GM23338 (cell line): Measurements from ENCODE around the gene RAD23A. TPM values are rescaled to one million over a fixed set of nuclear protein-coding genes. Genes with fewer than 3 reads are reported as not detected.

ENCODE experiments used
- ATAC-seq: fragments of 200-7000 bp; cut with Tn5 transposase; 3 replicates; pipeline ENCODE4 v1.9.1; 2020
- DNase-seq: peaks from one replicate; pipeline ENCODE4 v3.0.0-alpha.2; 2015; ENCODE audit warnings: low spot score
- H2AFZ ChIP-seq: fragments of 200-600 bp; sonication (generic); 2 replicates; pipeline ENCODE4 v1.8.0; 2016; ENCODE audit warnings: antibody characterized with exemption, mild to moderate bottlenecking, moderate library complexity
- H3F3A ChIP-seq: fragments of 200-600 bp; sonication (generic); replicated peaks from 2 replicates; pipeline ENCODE4 v1.8.0; 2017; ENCODE audit warnings: antibody characterized with exemption, mixed run types, low read depth
- H3K27ac ChIP-seq: fragments of 200-600 bp; sonication (generic); 2 replicates; pipeline ENCODE4 v1.6.1; 2016; ENCODE audit warnings: low read depth
- H3K27me3 ChIP-seq: fragments of 200-600 bp; sonication (generic); 2 replicates; pipeline ENCODE4 v1.8.0; 2016; ENCODE audit warnings: mild to moderate bottlenecking, mixed run types, moderate library complexity; ENCODE audit not compliant: insufficient read depth
- H3K36me3 ChIP-seq: fragments of 200-600 bp; sonication (generic); 2 replicates; pipeline ENCODE4 v1.8.0; 2016; ENCODE audit warnings: mild to moderate bottlenecking; ENCODE audit not compliant: insufficient read depth
- H3K4me1 ChIP-seq: fragments of 200-600 bp; sonication (generic); 2 replicates; pipeline ENCODE4 v1.8.0; 2016; ENCODE audit warnings: mild to moderate bottlenecking, moderate library complexity; ENCODE audit not compliant: insufficient read depth
- H3K4me2 ChIP-seq: fragments of 200-600 bp; sonication (generic); 2 replicates; pipeline ENCODE4 v1.7.1; 2017; ENCODE audit warnings: mixed run types
- H3K4me3 ChIP-seq: fragments of 200-600 bp; sonication (generic); 2 replicates; pipeline ENCODE4 v1.6.1; 2016; ENCODE audit warnings: mixed run types
- H3K79me2 ChIP-seq: fragments of 200-600 bp; sonication (generic); replicated peaks from 2 replicates; pipeline ENCODE4 v1.8.0; 2017; ENCODE audit warnings: mild to moderate bottlenecking; ENCODE audit not compliant: insufficient read depth
- H3K9me2 ChIP-seq: fragments of 200-600 bp; sonication (generic); 2 replicates; pipeline ENCODE4 v1.8.0; 2017; ENCODE audit not compliant: insufficient read depth
- H4K20me1 ChIP-seq: fragments of 200-600 bp; sonication (generic); replicated peaks from 2 replicates; pipeline ENCODE4 v1.8.0; 2017; ENCODE audit warnings: mild to moderate bottlenecking; ENCODE audit not compliant: insufficient read depth
- H3K27ac Mint-ChIP-seq: 2 replicates; pipeline ENCODE4 v1.8.0; 2020; ENCODE audit warnings: inconsistent platforms, mild to moderate bottlenecking, moderate library complexity, mixed read lengths
- H3K27me3 Mint-ChIP-seq: 3 replicates; pipeline ENCODE4 v1.8.0; 2022; ENCODE audit warnings: low read depth, mild to moderate bottlenecking, moderate library complexity, mixed read lengths, inconsistent platforms; ENCODE audit not compliant: insufficient read depth, poor library complexity
- H3K36me3 Mint-ChIP-seq: 3 replicates; pipeline ENCODE4 v1.8.0; 2021; ENCODE audit warnings: low read depth, mild to moderate bottlenecking, inconsistent platforms, moderate library complexity, mixed read lengths
- H3K4me1 Mint-ChIP-seq: 3 replicates; pipeline ENCODE4 v1.8.0; 2020; ENCODE audit warnings: mild to moderate bottlenecking, inconsistent platforms, mixed read lengths
- H3K4me3 Mint-ChIP-seq: 3 replicates; pipeline ENCODE4 v1.8.0; 2021; ENCODE audit warnings: moderate library complexity, mild to moderate bottlenecking, inconsistent platforms, mixed read lengths
- H3K9me3 Mint-ChIP-seq: 3 replicates; pipeline ENCODE4 v1.8.0; 2020; ENCODE audit warnings: moderate library complexity, mild to moderate bottlenecking, inconsistent platforms, mixed read lengths
- CREB1 ChIP-seq: fragments of 250-450 bp; sonication (Bioruptor Pico); IDR thresholded peaks from 2 replicates; pipeline ENCODE4 v1.5.0; 2020; ENCODE audit warnings: low read depth, mild to moderate bottlenecking, moderate library complexity
- EZH2 ChIP-seq: fragments of 200-600 bp; sonication (generic); IDR thresholded peaks from one replicate; pipeline ENCODE4 v1.8.0; 2017; ENCODE audit warnings: antibody characterized with exemption, mild to moderate bottlenecking, low read depth; ENCODE audit not compliant: unreplicated experiment
- EZH2phosphoT487 ChIP-seq: fragments of 200-600 bp; sonication (generic); IDR thresholded peaks from one replicate; pipeline ENCODE4 v1.8.1; 2018; ENCODE audit warnings: antibody characterized with exemption; ENCODE audit not compliant: unreplicated experiment
- JUNB ChIP-seq: IDR thresholded peaks from one replicate; pipeline ENCODE4 v1.6.1; 2016; ENCODE audit warnings: antibody characterized with exemption; ENCODE audit not compliant: unreplicated experiment
- NANOG ChIP-seq: IDR thresholded peaks from 2 replicates; pipeline ENCODE4 v1.6.1; 2016; ENCODE audit warnings: antibody characterized with exemption, borderline replicate concordance
- POLR2AphosphoS5 ChIP-seq: IDR thresholded peaks from 2 replicates; pipeline ENCODE4 v1.6.1; 2016; ENCODE audit warnings: antibody characterized with exemption, low read depth
- STAT1 ChIP-seq: IDR thresholded peaks from one replicate; pipeline ENCODE4 v1.6.1; 2016; ENCODE audit warnings: antibody characterized with exemption; ENCODE audit not compliant: unreplicated experiment
- ZNF114 ChIP-seq: fragments of 250-450 bp; sonication (Bioruptor Pico); IDR thresholded peaks from 2 replicates; pipeline ENCODE4 v1.5.0; 2020; ENCODE audit warnings: mild to moderate bottlenecking, moderate library complexity
- ZNF331 ChIP-seq: fragments of 250-450 bp; sonication (Bioruptor Pico); IDR thresholded peaks from 2 replicates; pipeline ENCODE4 v1.5.0; 2020; ENCODE audit warnings: low read depth, mild to moderate bottlenecking, moderate library complexity
- polyA plus RNA-seq: library from polyadenylated mRNA; unstranded; fragments of >200 nt; fragmentation: Nextera tagmentation; extraction: Ambion mirVana; gene quantifications from 2 replicates; pipeline ENCODE4 v1.2.1, GENCODE V29; 2016
- total RNA-seq: library from RNA; depleted of rRNA; stranded (reverse); fragments of >200 nt; shearing (Covaris generic); gene quantifications from 2 replicates; pipeline ENCODE4 v1.2.3, GENCODE V29; 2014
- TF ChIP-seq, protein P1 (sequence below): IDR thresholded peaks from one replicate; pipeline ENCODE4 v1.6.1; 2018; ENCODE audit warnings: antibody characterized with exemption; ENCODE audit not compliant: unreplicated experiment
- TF ChIP-seq, protein P2 (sequence below): fragments of 250-450 bp; sonication (Bioruptor Pico); IDR thresholded peaks from 2 replicates; pipeline ENCODE4 v1.5.0; 2020; ENCODE audit warnings: mild to moderate bottlenecking, moderate library complexity
- TF ChIP-seq, protein P3 (sequence below): IDR thresholded peaks from 2 replicates; pipeline ENCODE4 v1.6.1; 2016; ENCODE audit warnings: antibody characterized with exemption
- TF ChIP-seq, protein P4 (sequence below), 2 experiments: fragments of 200-600 bp in 1 of 2; sonication (generic) in 1 of 2; conservative IDR thresholded peaks; 2 replicates each; pipeline versions ENCODE4 v1.5.1 to v1.6.1; 2016 to 2017; ENCODE audit warnings: antibody characterized with exemption in 2 of 2, low read depth in 2 of 2, mild to moderate bottlenecking in 2 of 2, moderate library complexity in 1 of 2

Gene RAD23A
- total and polyA plus RNA-seq, 2 experiments from 2014 or later, result 69.7 to 127 TPM

DNA sequence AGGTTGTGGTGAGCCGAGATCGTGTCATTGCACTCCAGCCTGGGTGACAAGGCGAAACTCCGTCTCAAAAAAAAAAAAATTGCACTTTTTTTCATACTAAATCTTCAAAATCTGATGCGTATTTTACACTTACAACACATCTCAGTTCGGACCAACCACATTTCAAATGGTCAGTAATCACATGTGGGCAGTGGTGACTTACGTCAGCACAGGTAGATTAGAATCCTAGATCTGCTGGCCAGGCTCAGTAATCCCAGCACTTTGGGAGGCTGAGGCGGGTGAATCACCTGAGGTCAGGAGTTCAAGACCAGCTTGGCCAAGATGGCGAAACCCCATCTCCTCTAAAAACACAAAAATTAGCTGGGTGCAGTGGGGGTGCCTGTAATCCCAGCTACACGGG, 10.6 kb upstream of the RAD23A start:
- Histone ChIP-seq H3K27ac (no peak overlapping the region), H2AFZ (no peak overlapping the region), H3K4me3 (no peak overlapping the region), H3F3A (peaks cover 27% of the 10 kb centered on the region), H3K9me2 (no peaks in the 10 kb centered on the region), H4K20me1 (peaks cover 14% of the 10 kb centered on the region), H3K27me3 (no peaks in the 10 kb centered on the region), H3K79me2 (peaks cover 43% of the 10 kb centered on the region), H3K36me3 (peaks cover 13% of the 10 kb centered on the region), H3K4me1 (peaks cover 23% of the 10 kb centered on the region), H3K4me2 (no peak overlapping the region)
- no peaks in the 10 kb centered on the region for H3K9me3 Mint-ChIP-seq
- peaks cover 10% of the 10 kb centered on the region for H3K27me3 Mint-ChIP-seq
- DNase-seq, result no peak
- no peak overlapping the region for H3K4me3 Mint-ChIP-seq
- TF ChIP-seq EZH2phosphoT487, result no peak
- TF ChIP-seq, protein P1, sequence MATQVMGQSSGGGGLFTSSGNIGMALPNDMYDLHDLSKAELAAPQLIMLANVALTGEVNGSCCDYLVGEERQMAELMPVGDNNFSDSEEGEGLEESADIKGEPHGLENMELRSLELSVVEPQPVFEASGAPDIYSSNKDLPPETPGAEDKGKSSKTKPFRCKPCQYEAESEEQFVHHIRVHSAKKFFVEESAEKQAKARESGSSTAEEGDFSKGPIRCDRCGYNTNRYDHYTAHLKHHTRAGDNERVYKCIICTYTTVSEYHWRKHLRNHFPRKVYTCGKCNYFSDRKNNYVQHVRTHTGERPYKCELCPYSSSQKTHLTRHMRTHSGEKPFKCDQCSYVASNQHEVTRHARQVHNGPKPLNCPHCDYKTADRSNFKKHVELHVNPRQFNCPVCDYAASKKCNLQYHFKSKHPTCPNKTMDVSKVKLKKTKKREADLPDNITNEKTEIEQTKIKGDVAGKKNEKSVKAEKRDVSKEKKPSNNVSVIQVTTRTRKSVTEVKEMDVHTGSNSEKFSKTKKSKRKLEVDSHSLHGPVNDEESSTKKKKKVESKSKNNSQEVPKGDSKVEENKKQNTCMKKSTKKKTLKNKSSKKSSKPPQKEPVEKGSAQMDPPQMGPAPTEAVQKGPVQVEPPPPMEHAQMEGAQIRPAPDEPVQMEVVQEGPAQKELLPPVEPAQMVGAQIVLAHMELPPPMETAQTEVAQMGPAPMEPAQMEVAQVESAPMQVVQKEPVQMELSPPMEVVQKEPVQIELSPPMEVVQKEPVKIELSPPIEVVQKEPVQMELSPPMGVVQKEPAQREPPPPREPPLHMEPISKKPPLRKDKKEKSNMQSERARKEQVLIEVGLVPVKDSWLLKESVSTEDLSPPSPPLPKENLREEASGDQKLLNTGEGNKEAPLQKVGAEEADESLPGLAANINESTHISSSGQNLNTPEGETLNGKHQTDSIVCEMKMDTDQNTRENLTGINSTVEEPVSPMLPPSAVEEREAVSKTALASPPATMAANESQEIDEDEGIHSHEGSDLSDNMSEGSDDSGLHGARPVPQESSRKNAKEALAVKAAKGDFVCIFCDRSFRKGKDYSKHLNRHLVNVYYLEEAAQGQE, result no peak
- TF ChIP-seq POLR2AphosphoS5, result no peak
- TF ChIP-seq, protein P2, sequence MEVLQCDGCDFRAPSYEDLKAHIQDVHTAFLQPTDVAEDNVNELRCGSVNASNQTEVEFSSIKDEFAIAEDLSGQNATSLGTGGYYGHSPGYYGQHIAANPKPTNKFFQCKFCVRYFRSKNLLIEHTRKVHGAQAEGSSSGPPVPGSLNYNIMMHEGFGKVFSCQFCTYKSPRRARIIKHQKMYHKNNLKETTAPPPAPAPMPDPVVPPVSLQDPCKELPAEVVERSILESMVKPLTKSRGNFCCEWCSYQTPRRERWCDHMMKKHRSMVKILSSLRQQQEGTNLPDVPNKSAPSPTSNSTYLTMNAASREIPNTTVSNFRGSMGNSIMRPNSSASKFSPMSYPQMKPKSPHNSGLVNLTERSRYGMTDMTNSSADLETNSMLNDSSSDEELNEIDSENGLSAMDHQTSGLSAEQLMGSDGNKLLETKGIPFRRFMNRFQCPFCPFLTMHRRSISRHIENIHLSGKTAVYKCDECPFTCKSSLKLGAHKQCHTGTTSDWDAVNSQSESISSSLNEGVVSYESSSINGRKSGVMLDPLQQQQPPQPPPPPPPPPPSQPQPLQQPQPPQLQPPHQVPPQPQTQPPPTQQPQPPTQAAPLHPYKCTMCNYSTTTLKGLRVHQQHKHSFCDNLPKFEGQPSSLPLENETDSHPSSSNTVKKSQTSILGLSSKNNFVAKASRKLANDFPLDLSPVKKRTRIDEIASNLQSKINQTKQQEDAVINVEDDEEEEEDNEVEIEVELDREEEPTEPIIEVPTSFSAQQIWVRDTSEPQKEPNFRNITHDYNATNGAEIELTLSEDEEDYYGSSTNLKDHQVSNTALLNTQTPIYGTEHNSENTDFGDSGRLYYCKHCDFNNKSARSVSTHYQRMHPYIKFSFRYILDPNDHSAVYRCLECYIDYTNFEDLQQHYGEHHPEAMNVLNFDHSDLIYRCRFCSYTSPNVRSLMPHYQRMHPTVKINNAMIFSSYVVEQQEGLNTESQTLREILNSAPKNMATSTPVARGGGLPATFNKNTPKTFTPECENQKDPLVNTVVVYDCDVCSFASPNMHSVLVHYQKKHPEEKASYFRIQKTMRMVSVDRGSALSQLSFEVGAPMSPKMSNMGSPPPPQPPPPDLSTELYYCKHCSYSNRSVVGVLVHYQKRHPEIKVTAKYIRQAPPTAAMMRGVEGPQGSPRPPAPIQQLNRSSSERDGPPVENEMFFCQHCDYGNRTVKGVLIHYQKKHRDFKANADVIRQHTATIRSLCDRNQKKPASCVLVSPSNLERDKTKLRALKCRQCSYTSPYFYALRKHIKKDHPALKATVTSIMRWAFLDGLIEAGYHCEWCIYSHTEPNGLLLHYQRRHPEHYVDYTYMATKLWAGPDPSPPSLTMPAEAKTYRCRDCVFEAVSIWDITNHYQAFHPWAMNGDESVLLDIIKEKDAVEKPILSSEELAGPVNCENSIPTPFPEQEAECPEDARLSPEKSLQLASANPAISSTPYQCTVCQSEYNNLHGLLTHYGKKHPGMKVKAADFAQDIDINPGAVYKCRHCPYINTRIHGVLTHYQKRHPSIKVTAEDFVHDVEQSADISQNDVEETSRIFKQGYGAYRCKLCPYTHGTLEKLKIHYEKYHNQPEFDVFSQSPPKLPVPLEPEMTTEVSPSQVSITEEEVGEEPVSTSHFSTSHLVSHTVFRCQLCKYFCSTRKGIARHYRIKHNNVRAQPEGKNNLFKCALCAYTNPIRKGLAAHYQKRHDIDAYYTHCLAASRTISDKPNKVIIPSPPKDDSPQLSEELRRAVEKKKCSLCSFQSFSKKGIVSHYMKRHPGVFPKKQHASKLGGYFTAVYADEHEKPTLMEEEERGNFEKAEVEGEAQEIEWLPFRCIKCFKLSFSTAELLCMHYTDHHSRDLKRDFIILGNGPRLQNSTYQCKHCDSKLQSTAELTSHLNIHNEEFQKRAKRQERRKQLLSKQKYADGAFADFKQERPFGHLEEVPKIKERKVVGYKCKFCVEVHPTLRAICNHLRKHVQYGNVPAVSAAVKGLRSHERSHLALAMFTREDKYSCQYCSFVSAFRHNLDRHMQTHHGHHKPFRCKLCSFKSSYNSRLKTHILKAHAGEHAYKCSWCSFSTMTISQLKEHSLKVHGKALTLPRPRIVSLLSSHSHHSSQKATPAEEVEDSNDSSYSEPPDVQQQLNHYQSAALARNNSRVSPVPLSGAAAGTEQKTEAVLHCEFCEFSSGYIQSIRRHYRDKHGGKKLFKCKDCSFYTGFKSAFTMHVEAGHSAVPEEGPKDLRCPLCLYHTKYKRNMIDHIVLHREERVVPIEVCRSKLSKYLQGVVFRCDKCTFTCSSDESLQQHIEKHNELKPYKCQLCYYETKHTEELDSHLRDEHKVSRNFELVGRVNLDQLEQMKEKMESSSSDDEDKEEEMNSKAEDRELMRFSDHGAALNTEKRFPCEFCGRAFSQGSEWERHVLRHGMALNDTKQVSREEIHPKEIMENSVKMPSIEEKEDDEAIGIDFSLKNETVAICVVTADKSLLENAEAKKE, result no peak
- TF ChIP-seq, protein P3, sequence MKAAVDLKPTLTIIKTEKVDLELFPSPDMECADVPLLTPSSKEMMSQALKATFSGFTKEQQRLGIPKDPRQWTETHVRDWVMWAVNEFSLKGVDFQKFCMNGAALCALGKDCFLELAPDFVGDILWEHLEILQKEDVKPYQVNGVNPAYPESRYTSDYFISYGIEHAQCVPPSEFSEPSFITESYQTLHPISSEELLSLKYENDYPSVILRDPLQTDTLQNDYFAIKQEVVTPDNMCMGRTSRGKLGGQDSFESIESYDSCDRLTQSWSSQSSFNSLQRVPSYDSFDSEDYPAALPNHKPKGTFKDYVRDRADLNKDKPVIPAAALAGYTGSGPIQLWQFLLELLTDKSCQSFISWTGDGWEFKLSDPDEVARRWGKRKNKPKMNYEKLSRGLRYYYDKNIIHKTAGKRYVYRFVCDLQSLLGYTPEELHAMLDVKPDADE, result no peak
- no peak for TF ChIP-seq STAT1
- no peak for TF ChIP-seq CREB1 (CRISPR knock-in tag)
- no peak for TF ChIP-seq ZNF114 (CRISPR knock-in tag)
- TF ChIP-seq, protein P4, sequence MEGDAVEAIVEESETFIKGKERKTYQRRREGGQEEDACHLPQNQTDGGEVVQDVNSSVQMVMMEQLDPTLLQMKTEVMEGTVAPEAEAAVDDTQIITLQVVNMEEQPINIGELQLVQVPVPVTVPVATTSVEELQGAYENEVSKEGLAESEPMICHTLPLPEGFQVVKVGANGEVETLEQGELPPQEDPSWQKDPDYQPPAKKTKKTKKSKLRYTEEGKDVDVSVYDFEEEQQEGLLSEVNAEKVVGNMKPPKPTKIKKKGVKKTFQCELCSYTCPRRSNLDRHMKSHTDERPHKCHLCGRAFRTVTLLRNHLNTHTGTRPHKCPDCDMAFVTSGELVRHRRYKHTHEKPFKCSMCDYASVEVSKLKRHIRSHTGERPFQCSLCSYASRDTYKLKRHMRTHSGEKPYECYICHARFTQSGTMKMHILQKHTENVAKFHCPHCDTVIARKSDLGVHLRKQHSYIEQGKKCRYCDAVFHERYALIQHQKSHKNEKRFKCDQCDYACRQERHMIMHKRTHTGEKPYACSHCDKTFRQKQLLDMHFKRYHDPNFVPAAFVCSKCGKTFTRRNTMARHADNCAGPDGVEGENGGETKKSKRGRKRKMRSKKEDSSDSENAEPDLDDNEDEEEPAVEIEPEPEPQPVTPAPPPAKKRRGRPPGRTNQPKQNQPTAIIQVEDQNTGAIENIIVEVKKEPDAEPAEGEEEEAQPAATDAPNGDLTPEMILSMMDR (conservative IDR thresholded peaks at IDR 0.05; ENCODE audit: low read depth in 2 of 2), result no peak
- TF ChIP-seq EZH2, result no peak
- TF ChIP-seq NANOG, result no peak
- no peak for TF ChIP-seq JUNB
- TF ChIP-seq ZNF331 (CRISPR knock-in tag), result no peak
- ATAC-seq, result no peak
- no peak overlapping the region for H3K27ac Mint-ChIP-seq
- H3K4me1 Mint-ChIP-seq, result peaks cover 39% of the 10 kb centered on the region
- peaks cover 32% of the 10 kb centered on the region for H3K36me3 Mint-ChIP-seq
